Limb (tissue), 2 donors: Measurements from ENCODE around the gene KLHL30.

ENCODE experiments used
- DNase-seq, 2 donors: peaks; one replicate each; pipeline ENCODE4 v3.0.0-alpha.2; 2016; ENCODE audit errors: extremely low spot score in 2 of 2

Gene KLHL30, protein sequence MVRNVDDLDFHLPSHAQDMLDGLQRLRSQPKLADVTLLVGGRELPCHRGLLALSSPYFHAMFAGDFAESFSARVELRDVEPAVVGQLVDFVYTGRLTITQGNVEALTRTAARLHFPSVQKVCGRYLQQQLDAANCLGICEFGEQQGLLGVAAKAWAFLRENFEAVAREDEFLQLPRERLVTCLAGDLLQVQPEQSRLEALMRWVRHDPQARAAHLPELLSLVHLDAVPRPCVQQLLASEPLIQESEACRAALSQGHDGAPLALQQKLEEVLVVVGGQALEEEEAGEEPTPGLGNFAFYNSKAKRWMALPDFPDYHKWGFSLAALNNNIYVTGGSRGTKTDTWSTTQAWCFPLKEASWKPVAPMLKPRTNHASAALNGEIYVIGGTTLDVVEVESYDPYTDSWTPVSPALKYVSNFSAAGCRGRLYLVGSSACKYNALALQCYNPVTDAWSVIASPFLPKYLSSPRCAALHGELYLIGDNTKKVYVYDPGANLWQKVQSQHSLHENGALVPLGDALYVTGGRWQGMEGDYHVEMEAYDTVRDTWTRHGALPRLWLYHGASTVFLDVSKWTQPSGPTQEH

DNA sequence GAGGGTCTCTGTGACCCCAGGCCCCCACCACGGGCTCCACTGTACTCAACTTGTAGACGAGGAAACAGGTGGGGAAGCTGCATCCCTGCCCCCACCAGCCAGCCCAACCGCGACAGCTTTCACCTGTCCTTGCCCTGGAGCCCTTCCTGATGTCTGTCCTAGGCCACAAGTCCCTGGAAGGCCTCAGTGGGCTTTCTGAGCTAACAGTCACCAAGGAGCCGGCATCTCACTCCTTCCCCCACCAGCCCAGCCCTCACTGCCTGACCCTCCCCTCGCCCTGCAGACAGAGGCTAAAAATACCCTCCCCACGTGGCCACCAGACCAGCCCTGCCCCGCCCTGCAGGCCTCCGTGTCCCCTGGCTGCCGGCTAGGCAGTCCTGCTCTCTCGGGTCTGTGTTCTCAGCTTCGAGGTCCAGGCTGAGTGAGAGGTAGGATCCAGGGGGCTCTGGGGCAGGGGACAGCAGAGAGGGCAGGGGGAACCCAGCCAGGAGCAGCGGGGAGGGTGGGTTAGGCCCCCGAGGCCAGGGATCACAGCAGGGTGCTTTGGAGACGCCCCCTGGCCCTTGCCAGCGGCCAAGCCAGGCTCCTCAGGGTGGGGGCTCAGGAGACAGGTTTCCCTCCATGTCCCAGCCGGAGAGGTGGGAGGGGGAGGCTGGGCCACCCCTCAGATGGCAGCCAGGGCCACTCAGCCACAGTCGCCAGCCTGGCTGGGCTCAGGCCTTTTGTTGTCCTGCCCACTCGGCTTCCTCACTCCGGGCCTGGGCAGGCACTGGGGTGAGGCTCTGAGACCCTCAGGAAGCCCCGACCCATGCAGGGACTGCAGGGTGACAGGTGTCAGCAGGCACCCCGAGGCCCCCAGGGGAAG, at the start of gene KLHL30:
KLHL30 (plus strand) TSS at position 338 of the 865 bp plus-strand sequence. CDS start 2,087 bp downstream, outside the sequence.
- DNase-seq = peak in 1 of 2 donors; percentile 57

DNA sequence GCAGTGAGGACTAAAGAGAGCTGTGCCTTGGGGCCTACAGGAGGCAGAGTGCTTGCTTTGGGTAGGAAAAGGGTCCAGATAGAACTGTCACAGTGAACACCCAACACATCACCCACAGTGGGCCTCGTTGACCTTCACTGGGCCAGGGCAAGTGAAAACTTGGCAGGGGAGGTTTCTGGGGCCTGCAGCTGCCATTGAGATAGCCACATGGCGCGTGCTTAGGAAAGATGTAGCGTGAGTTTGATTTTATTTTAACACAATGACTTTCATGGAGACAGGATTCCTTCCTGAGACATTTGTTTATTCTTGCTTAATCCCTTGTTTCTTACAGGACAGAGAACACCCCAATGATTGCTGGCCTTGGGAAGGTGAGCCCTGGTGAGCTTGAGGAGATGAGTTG, 47.6 kb upstream of the KLHL30 start:
- DNase-seq = no peak

DNA sequence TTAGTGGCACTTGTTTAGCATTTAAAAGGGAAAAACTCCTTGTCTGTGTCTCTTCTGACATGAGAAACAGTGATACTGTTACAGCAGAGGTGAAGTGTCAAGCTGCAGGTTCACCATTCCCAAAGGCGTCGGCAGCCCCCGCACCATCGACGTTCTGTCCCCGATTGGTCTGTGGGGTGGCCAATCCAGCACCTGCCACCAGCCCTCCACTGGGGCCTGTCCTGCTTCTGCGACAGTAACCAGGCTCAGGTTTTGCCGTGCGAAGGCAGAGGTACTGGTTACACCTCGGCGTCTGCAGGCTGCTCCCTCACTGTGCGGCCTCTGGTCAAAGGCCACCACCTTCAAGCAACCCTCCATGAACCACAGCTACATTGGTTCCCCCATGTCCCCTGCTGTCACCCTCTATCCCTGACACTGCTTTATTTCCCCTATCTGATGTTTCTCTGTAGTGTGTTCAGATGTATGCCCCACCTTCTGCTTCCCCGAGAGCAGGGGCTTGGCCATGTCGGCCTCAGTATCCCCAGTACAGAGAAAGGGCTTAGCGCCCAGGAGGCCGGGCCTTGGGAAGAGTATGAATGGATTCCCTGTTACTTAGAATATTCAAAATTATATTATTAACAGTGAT, 46.9 kb upstream of the KLHL30 start:
- DNase-seq = no peak

DNA sequence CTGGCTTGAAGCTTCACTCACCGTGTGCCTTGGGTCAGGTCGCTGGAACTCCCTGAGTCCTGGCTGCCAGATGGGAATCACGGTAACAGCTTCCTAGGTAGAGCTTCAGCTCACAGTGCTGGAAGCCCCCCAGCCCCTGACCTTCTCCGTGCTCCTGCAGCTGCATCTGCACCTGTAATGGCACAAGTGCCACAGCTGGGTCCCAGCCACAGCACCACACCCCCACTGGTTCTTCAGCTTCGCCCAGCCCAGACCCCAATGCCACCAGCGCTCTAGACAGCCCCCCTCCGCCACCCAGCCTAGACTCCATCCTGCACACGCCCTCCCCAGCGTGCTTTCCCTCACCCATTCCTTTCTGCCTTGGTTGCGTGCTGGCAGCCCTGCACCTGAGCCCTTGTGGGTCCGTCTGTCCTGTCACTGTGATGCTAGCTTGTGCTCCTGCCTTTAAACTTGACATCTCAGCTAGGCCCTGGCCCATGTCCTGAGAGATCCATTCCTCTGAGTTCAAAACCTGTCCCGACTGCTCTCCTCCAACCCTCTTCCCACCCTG, 45.9 kb upstream of the KLHL30 start:
- DNase-seq = no peak

DNA sequence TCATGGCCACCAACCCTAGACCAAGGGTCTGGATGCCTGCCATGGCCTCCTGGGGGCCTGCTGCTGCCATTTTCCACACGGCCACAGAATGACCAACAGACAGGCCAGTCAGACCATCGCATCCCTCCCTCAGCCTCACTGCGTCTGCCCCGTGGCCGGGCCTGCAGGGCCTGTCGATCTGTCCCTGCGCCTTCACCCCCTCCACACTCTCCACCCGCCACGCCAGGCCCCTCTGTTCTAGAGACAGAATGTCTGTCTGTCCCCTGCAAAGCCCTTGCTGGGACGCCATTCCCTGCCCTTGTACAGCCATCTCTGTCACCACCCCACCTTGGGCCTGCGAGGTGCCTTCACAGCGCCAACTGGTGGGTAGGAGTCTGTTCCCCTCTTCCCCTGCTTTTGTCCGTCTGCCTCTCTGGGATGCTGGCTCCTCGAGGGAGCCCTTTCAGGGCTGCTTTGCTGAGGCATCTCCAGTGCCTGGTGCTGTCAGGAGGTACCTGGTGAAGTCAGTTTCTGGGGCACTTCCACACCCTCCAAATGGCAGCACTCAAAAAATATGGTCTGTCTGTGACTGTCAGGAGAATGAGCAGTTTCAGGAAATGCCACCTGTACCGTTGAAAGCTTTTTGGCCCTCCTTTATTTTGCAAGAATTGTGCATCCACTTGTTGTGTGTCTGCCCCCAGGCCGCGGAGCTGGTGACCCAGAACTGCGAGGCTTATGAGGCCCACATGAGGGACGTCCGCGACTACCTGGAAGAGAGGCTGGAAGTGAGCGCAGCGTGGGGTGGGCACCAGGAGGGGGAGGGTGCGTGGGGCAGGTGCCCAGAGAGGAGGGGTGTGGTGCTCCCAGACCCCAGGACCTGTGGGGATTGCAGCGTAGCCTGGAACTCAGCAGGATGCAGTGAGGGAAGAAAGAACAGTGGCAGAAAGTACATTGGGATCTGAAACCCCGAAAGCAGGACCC, 45.0 kb upstream of the KLHL30 start:
- no peak for DNase-seq

DNA sequence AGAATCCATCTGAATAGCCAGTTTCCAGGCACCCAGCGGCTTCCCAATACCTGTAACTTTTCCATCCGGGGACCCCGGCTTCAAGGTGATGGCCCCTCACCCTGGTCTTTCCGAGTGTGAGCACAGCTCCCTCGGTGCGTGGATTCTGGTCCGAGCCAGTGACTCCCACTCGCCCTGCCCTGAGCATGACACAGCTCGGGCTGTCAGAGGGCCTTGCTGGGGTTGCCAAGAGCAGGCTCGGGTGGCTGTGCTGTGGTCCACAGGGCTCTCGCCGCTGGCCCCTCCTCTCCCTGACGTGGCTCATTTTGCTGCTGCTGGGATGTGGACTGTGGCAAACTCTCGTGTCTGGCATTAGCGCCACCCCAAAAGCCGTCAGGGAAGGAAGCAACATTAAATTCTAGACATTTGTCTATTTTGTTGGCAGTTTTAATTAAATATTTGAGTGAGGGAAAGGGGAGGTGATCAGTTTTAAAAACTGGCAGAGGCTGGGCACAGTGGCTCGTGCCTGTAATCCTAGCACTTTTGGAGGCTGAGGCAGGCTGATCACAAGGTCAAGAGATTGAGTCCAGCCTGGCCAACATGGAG, 43.9 kb upstream of the KLHL30 start:
- no peak for DNase-seq

DNA sequence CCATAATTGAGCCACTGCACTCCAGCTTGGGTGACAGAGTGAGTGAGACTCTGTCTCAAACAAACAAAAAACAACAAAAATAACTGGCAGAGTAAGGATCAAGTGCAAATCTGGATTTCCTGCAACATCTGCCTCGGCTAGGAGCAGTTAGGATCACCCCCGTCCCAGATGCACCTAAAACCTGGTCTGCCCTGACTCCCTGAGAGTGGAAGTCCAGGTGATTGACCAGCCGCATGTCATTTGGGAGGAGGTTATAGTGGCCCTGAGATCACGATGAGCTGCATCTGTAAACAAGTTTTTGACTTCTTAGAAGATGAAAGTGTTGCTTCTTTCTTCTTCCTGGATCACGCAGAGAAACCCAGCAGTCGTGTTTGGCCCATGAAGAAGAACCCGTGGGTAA, 43.3 kb upstream of the KLHL30 start:
- DNase-seq = no peak

DNA sequence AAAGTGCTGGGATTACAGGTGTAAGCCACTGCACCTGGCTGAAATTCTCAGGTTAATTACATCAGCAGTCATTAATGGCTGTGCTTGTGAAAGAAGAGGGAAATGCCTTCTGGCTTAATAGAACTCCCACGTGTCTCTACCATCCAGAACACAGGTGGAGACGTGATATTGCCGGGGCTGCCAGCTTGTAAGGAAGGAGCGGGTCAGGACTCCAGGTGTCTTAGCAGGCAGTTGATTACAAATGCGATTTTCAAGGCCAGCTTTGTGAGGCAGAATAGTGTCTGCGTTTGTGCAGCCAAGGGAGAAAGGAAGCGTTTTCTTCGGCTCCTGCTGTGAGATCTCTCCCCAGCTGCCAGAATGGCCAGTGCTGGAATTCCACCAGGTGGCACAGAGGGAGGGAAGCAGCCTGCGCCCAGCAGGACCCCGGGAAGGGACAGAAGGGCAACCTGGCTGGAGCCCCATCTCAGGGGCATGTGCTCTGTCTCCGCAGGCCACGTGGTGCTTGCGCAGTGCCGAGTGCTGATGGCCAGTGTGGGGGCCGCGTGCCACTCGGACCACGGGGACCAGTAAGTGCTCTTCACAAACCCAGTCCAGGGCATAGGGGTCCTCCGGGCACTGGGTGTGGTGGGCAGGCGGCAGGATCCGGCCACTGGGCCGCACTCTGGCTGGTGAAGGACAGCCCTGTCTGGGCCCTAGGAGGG, 42.0 kb upstream of the KLHL30 start:
- no peak for DNase-seq

DNA sequence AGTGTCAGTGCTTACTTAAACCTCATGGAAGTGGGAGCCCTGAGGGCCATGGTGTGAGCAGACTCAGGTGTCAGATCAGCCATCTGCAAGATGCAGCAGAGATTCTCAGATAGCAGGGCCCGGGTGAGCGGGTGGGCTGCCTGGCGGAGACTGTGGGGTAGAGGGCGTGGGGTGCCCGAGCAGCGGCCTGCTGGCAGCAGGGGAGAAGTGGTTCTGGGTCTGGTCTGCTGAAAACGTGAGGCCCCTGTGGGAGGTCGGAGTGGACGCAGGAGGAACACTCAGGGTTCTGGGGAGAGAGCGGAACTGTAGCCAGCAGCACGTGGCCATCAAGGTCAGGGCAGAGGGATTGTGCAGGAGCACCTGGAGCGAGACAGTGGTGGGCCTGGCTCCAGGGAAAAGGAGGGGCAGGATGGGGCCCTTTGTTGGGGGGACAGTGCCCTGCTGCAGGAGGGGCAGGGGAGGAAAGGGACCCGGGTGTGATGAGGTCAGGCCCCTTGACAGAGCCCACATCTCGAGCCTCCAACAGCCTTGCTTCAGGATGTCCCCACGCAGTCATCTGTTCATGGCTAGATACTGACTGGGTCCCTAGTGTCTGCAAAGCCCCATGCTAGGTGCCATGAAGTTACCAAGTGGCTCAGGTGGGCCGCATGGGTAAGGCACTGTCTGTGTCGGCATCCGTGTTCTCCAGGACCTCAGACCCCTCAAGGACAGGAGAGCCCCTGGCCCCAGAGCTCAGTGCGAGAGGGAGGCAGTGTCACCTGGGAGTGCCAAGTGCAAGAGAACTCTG, 41.1 kb upstream of the KLHL30 start:
- DNase-seq = no peak

DNA sequence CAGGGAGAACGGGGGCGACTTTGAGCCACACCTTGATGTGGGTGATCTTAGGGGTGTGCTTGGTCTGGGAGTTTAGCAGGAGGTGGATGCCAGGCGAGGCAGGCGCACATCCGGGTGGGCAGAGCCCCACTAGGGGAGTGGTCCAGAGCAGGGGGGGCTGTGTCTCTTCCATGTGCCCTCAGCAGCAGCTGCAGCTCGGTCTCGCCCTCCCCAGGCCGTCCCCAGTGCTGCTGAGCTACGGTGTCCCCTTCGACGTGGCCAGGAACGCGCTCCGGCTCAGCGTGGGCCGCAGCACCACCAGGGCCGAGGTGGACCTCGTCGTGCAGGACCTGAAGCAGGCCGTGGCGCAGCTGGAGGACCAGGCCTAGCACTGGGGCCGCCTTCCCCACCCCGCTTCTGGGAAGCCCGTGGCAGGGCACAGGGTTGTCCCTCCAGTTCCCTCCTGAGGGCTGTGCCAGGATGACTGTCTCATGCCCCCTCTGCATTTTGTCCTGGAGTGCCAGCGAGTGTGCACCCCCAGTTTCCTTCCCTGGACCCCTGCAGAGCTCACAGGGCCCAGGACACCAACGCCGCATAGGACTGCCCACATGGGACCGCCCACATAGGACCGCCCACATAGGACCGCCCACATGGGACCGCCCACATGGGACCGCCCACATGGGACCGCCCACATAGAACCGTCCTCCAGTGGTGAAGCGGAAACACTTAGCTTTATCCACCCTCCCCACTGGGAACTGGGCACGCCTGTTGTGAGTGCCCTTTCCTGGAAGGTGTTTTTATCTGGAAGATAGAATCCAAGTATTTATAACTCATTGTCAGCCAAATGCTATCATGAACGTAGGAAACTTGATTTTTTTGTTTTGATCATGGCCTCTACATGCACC, 40.2 kb upstream of the KLHL30 start:
- DNase-seq = no peak

DNA sequence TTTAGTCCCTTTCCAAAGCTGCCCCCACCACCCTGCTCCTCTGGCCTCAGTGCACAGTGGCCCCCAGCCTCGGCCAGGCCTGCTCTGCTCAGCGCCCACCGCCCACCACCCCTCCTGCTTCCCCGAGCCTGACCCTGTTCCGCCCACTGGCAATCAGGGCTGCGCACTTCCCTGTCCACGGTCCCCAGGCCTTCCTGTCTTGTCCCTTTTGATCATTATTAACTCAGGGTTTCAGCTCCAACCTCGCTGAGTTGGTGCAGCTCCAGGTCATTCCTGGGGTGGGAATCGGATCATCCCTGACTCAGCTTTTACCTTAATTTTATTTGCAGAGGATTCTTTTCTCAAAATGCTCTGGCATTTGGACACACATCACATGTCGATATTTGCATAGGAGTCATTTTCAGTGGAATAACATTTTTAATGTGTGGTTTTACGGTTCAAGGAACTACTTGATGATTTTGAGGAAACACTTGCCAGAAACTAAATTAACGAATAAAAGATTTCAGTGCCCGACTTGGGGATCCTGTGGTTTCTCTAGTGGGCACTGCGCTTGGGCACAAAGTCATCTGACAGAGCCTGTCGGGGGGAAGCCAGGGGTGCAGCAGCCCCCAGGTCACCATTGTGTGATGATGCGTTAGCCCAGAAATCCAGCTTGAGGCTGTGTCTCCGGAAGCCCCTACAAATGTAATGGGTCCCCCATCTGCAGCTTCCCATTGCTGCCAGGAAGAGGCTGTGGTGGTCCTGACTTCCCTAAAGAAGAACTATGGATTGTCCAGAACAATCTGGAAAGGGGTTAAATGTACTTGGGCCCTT, 39.4 kb upstream of the KLHL30 start:
- no peak for DNase-seq

DNA sequence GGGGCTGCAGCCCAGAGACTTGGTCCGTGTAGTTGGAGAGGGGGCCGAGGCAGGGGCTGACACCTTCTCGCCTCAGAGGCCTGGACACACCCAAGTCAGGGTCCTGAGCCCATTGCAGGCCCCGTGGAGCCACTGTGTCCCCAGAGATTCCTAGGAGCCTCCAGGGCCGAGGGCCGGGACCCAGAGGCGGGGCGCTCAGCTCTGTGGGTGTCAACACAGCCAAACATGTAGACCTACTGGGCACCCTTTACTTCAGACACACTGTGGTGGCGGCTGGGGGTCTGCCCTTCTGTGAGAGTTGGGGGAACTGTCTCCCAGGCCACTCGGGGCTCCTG, 38.8 kb upstream of the KLHL30 start:
- no peak for DNase-seq

DNA sequence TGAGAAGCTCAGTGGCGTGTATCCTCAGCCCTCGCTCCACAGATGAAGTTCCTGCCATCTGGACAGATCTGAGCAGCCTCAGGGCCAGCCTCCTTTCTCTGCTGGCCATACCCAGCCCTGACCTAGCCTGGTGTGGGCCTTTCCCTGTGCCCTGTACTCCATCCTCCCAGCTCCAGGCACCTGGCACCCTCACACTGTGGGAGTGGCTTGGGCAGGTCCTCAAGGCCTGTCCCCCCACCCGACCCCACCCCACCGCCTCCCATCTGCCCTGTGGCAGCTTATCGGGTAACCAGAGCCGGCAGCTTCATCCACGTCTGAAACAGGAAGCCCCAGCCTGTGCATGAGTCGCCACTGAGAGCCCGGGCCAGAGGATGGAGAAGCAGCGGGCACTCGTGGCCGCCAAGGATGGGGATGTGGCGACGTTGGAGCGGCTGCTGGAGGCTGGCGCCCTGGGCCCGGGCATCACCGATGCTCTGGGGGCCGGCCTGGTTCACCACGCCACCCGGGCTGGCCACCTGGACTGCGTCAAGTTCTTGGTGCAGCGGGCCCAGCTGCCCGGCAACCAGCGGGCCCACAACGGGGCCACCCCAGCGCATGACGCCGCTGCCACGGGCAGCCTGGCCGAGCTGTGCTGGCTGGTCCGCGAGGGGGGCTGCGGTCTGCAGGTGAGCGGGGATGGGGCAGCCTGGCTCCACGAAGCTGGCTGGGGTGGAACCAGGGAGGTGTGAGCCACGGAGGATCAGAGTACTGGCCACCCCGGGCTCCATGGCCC, 38.2 kb upstream of the KLHL30 start, which contains the start of gene ESPNL:
ESPNL (plus strand) TSS at position 292 of the 772 bp plus-strand sequence; CDS start at position 372, 80 bp downstream.
- DNase-seq = no peak

DNA sequence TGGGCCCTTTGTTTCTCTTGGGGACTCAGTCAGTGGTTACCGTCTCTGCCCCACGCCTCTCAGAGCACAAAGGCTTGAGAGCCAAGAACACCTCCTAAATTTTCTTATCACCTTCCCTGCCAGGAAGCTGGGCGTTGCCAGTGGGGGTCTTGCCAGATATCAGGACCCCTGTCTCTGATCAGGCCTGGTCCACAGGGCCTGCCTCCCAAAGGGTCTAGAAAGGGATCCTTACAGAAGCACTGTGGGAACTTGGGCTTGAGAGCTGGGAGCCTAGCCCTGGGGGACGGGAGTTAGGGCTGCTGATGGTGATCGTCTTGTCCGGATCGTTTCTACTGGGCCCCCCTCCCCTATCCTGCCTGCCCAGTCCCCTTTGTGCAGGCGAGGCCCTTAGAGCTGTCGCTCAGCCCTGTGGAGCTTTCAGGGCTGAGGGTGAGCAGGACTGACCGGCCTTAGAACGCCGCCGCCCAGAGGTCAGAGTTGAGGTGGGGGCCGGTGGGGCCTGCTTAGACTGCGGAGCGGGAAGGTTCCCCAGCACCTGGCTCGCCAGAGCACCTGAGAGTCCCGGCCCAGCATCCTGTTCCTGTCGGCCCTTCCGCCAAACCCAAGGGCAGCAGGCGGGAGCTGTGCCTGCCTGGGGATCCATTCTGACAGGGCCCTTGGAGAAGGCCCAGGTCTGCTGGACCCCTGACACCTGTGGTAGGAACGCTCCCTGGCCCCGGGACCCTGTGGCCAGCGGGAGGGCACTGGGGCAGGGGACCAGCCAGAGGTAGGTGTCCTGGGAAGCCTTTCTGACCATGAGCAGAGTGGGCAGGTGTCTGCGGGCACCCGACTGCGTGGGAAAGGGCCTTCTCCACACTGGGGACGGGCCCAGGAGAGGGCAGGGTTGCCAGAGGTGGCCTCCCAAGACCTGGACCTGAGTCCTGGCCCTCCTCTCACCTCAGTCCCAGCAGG, 37.4 kb upstream of the KLHL30 start:
- DNase-seq = no peak
